ENCODE data around the gene MCF2L. TPM values are rescaled to one million over a fixed set of nuclear protein-coding genes. Genes with fewer than 3 reads are reported as not detected.
A peak's percentile ranks its signal among the peaks of the same experiment; 100 is the strongest.
"Not testable (repeated sequence)": the region's sequence is repeated elsewhere in the genome, so short reads cannot be mapped to it uniquely, and the experiment has no call there.

MCF2L gene
- total RNA-seq, 1 donor from 2014 or later = 49.5 TPM

- ATAC-seq (no peak), DNase-seq (peak; percentile 14)
- intact Hi-C loops (cut with micrococcal nuclease) = no loop called here
Measured at GRCh38 chr13:113053376-113053775, 84.4 kb downstream of the MCF2L start.

DNA sequence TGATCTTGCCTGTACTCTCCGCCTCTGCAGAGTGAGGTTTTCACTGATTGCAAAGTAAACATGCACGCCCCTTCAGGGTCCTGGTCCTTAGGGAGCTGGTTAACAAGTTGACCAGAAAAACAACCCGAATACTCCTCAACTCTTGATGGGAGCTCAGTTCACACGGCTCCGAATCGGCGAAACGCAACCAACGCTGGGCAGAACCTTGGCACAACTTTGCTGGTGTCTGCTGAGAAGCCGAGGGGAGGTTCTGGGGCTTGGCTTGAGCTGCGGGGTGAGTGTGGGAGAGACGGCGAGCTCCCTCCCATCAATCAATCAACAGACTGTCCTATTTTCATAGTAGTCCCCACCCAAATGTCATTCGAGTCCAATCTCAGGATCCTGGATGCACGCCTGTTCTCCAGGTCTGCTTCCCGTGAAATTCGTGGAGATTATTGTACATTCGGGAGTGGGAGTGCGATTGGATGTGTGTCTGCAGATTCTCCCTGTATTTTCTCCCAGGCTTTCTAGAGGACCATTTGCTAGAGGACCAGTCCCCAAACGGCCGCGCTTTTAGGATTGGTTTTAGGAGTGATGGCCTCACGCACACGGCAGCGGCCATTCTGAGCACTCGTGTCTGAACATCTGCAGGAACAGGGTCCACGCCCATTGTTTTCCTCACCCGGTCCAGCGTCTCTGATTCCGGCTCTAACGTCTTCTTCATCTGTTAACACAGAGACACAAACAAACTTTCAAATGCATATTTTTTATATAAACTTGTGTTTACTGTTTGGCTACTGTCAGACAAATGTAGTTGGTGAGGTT lies 85.0 kb downstream of the MCF2L start:
- intact Hi-C loops (cut with micrococcal nuclease) = no loop called here
- ATAC-seq = no peak
- no peak for DNase-seq

- ATAC-seq (no peak), DNase-seq (no peak)
- intact Hi-C loops (cut with micrococcal nuclease) = no loop called here
Measured at GRCh38 chr13:113057084-113057483, 88.1 kb downstream of the MCF2L start.

- DNase-seq; intact Hi-C loops (cut with micrococcal nuclease); ATAC-seq: not testable (repeated sequence)
Measured at GRCh38 chr13:113057559-113057958, 88.5 kb downstream of the MCF2L start.

- ATAC-seq (no peak), DNase-seq (no peak)
- intact Hi-C loops (cut with micrococcal nuclease) = no loop called here
Measured at GRCh38 chr13:113058129-113058987, 89.3 kb downstream of the MCF2L start.

- DNase-seq = peak; percentile 13
- intact Hi-C loops (cut with micrococcal nuclease) = no loop called here
- ATAC-seq = no peak
Measured at GRCh38 chr13:113058988-113059850, 90.2 kb downstream of the MCF2L start.

GRCh38 chr13:113059891-113060290 lies 90.9 kb downstream of the MCF2L start:
- ATAC-seq = no peak
- DNase-seq = no peak
- intact Hi-C loops (cut with micrococcal nuclease) = no loop called here

DNA sequence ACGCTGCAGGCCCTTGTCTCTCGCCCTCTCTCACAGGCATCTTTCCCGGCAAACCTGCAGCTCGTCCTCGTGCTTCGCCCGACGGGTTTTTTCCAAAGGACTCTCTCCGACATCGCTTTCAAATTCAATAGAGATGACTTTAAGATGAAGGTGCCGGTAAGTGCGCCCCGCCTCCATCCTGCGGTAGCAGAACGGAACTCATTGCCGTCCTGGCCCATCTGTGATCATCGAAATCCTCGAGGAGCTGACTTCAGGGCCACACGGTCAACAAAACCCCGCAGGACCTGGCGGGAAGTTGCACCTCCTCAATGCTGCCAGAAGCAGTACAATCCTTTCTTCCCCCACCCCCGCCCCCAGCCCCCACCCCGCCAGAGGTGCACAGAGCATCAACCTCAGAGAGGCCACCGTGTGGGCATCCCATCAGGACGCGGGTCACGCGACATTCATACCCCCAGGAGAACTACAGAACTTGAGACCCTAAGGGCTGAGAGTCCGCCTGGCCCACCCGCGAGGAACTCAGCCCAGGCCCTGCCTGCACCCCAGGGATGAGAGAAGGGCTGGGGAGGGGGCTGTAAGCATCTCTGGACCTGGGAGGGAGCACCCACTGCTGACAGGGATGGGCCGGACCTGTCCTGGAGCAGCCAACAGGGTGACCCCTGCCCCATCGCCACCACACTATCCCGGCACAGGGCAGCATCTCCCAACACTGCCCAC lies 91.7 kb downstream of the MCF2L start:
- intact Hi-C loops (cut with micrococcal nuclease) = no loop called here
- peak; percentile 20 for DNase-seq
- ATAC-seq = no peak

DNA sequence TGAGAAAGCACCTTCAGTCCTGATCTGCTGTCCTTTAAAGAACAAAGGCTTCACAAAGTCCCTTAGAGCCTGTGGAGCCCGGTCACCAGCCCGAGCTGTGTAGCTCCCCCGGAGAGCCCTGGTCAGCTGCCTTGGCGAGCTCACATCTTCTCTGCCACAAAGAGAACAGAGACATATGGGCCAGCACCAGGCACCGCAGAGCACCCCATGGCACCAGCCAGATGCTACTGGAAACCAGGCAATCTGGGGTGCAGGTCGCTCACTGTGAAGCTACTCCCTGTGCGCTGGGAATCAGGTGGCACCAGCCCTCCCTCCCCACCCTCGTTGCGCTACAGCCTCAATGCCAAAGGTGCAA lies 92.2 kb downstream of the MCF2L start:
- no peak for ATAC-seq
- intact Hi-C loops (cut with micrococcal nuclease) = no loop called here
- DNase-seq = peak; percentile 11

- intact Hi-C loops (cut with micrococcal nuclease) = no loop called here
- ATAC-seq (no peak), DNase-seq (peak; percentile 13)
Measured at GRCh38 chr13:113061796-113062425, 92.9 kb downstream of the MCF2L start.

GRCh38 chr13:113062691-113063090 lies 93.7 kb downstream of the MCF2L start:
- DNase-seq = no peak
- no peak for ATAC-seq
- intact Hi-C loops (cut with micrococcal nuclease) = no loop called here

GRCh38 chr13:113063091-113063491 lies 94.1 kb downstream of the MCF2L start:
- intact Hi-C loops (cut with micrococcal nuclease) = no loop called here
- DNase-seq (peak; percentile 20), ATAC-seq (no peak)

- intact Hi-C loops (cut with micrococcal nuclease) = no loop called here
- peak; percentile 30 for DNase-seq
- no peak for ATAC-seq
Measured at GRCh38 chr13:113064000-113064533, 95.1 kb downstream of the MCF2L start.

DNA sequence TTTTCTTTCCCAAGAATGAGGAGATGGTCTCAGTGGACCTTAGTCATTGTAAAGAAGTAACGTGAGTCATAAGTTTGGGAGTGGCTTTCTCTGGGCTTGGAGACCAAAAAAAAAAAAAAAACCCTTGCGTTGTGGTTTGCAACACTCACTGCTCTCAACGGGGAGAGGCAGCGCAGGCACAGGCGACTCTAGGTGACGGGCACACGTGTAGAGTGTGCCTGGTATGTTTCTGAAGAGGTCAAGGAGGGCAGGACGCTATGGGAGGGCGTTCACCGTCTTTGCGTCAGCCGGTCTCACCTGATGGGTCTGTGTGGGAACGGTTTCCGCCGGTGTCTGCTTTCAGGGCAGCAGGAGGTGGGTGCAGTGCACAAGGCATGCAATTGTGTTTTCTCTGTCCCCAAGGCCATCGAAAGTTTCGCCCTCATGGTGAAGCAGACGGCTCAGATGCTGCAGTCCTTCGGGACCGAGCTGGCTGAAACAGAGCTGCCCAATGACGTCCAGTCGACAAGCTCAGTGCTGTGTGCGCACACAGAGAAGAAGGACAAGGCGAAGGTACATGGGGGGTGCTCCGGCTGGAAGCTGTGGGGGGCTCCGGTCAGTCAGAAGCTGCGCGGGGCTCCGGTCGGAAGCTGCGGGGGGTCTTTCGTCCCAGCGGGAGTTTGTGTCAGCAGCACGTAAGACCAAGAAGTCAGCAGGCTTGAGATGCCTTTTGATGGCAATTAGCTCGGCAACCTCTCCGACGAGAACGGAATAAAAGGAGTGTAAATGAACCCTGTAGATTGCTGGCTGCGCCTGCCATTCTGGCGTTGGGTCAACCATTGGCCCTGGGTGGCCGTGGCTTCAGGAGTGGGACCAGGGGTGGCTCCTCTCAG lies 95.8 kb downstream of the MCF2L start:
- DNase-seq (peak; percentile 20), ATAC-seq (peak; percentile 57)
- intact Hi-C loops (cut with micrococcal nuclease) = no loop called here

GRCh38 chr13:113065406-113066141 lies 96.6 kb downstream of the MCF2L start:
- intact Hi-C loops (cut with micrococcal nuclease) = no loop called here
- DNase-seq (peak; percentile 41), ATAC-seq (peak; percentile 44)

DNA sequence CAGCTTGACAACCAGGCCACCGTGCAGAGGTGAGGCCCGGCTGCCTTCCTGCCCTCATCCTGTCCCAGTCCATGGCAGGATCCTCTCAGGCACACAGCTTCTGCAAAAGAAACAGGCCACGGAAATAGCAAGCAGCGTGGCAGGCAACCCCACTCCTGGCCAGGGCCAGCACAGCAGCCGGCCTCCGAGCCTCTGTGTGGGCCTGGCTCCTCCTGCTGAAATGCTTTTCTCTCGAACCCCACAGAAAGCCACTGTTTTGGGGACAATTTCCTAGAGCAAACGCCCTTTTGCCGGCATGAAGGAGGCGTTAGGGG lies 97.1 kb downstream of the MCF2L start:
- intact Hi-C loops (cut with micrococcal nuclease) = no loop called here
- DNase-seq (no peak), ATAC-seq (no peak)

- ATAC-seq = no peak
- intact Hi-C loops (cut with micrococcal nuclease) = no loop called here
- DNase-seq = peak; percentile 22
Measured at GRCh38 chr13:113066746-113067145, 97.7 kb downstream of the MCF2L start.
